Gastroesophageal sphincter (tissue), 4 donors: ENCODE measurements around the gene TSPYL2. TPM values are rescaled to one million over a fixed set of nuclear protein-coding genes. Genes with fewer than 3 reads are reported as not detected.

Source experiments
- ATAC-seq: fragments of 150-250 bp; one replicate; pipeline ENCODE4 v1.9.1; 2016; ENCODE audit warnings: mild to moderate bottlenecking, moderate library complexity
- H3K27ac ChIP-seq, 4 donors: fragments of 200-600 bp; sonication (generic) in 3 of 4; 1 replicate in 3 of 4; 2 replicates in 1 of 4; pipeline ENCODE4 v1.5.1; 2016 to 2019
- H3K27me3 ChIP-seq: fragments of 200-600 bp; sonication (generic); one replicate; pipeline ENCODE4 v1.5.1; 2019
- H3K36me3 ChIP-seq, 2 donors: fragments of 200-600 bp; sonication (generic); one replicate each; pipeline ENCODE4 v1.5.1; 2019; ENCODE audit warnings: control low read depth in 1 of 2
- H3K4me1 ChIP-seq, 3 donors: fragments of 200-600 bp; sonication (generic); 1 replicate in 2 of 3; 2 replicates in 1 of 3; pipeline ENCODE4 v1.5.1; 2016 to 2019; ENCODE audit warnings: control low read depth in 2 of 3
- H3K4me3 ChIP-seq, 2 donors: fragments of 200-600 bp; sonication (generic); one replicate each; pipeline ENCODE4 v1.5.1; 2019; ENCODE audit warnings: mild to moderate bottlenecking in 1 of 2, moderate library complexity in 1 of 2
- H3K9me3 ChIP-seq, 3 donors: fragments of 200-600 bp; sonication (generic); one replicate each; pipeline ENCODE4 v1.5.1; 2017 to 2019; ENCODE audit warnings: control low read depth in 2 of 3
- EP300 ChIP-seq: sonication (generic); formaldehyde crosslinking; IDR thresholded peaks from one replicate; pipeline ENCODE4 v1.6.1; 2017; ENCODE audit warnings: antibody characterized with exemption, mild to moderate bottlenecking
- POLR2A ChIP-seq, 2 donors: fragments of 450-650 bp; IDR thresholded peaks; one replicate each; pipeline ENCODE4 v1.6.1; 2017; ENCODE audit warnings: antibody characterized with exemption in 2 of 2, mild to moderate bottlenecking in 2 of 2, moderate library complexity in 1 of 2
- POLR2AphosphoS5 ChIP-seq: sonication (generic); formaldehyde crosslinking; IDR thresholded peaks from one replicate; pipeline ENCODE4 v1.6.1; 2017; ENCODE audit warnings: antibody characterized with exemption
- WGBS, 2 donors: methylation state at CpG; one replicate each; pipeline ENCODE4 v1.1.5; 2018; ENCODE audit warnings: low coverage in 1 of 2; 5-methylcytosine and 5-hydroxymethylcytosine counted together
- total RNA-seq, 4 donors: library from RNA; depleted of rRNA; stranded (reverse); fragments of >200 nt; gene quantifications; one replicate each; pipeline ENCODE4 v1.1.0, GENCODE V29; 2016
- TF ChIP-seq, protein P1 (sequence below), 4 experiments: fragments of 200-600 bp in 2 of 4; fragments of 450-650 bp in 2 of 4; sonication (generic) in 1 of 4; IDR thresholded peaks; one replicate each; pipeline ENCODE4 v1.5.1; 2017 to 2019; ENCODE audit warnings: antibody characterized with exemption in 4 of 4, mild to moderate bottlenecking in 2 of 4, moderate library complexity in 2 of 4

TSPYL2 gene
- total RNA-seq, 4 donors from 2014 or later: 40.5 to 156 (median 89.8) TPM

DNA sequence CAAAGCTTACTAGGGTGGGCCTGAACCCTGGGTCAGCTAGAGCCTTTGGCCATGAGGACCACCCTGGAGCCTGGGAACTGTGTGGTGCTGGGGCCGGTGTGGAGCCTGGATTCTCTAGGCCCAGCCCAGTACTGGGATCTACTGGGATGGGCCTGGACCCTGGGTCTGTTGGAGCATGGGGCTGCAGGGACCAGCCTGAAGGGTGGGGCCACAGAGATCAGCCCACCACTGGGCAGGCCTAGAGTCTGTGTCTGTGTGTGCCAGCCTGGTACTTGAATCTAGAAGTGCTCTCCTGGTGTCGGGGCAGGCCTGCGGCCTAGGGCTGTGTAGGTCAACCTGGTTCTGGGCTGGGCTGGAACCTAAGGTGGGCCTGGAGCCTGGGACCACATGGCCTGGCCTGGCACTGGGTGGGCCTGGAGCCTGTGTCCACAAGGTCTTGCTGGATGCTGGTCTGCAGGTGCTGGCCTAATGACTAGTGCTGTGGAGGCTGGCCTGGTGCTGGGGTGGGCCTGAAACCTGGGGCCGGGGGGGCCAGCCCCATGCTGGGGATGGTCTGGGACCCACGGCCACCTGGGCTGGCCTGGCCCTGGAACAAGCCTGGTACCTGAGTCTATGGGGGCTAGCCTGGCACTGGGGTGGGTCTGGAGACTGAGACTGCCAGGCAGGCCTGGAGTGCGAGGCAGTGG lies 32.8 kb downstream of the TSPYL2 start:
- Histone ChIP-seq H3K9me3 (no peaks in the 10 kb centered on the region), H3K4me3 (no peak overlapping the region), H3K27ac (peak overlapping the region in 3 of 4 donors; percentile 7 to 68 (median 67)), H3K36me3 (peaks cover 0 to 7% of the 10 kb centered on the region in 2 donors), H3K27me3 (no peaks in the 10 kb centered on the region), H3K4me1 (peaks cover 0 to 13% (median 0%) of the 10 kb centered on the region in 3 donors)
- no peak for ATAC-seq
- no CpG with 5 or more reads among the region's 6 CpGs for WGBS, 2 donors
- no peak for TF ChIP-seq EP300
- no peak for TF ChIP-seq POLR2AphosphoS5
- TF ChIP-seq, protein P1, sequence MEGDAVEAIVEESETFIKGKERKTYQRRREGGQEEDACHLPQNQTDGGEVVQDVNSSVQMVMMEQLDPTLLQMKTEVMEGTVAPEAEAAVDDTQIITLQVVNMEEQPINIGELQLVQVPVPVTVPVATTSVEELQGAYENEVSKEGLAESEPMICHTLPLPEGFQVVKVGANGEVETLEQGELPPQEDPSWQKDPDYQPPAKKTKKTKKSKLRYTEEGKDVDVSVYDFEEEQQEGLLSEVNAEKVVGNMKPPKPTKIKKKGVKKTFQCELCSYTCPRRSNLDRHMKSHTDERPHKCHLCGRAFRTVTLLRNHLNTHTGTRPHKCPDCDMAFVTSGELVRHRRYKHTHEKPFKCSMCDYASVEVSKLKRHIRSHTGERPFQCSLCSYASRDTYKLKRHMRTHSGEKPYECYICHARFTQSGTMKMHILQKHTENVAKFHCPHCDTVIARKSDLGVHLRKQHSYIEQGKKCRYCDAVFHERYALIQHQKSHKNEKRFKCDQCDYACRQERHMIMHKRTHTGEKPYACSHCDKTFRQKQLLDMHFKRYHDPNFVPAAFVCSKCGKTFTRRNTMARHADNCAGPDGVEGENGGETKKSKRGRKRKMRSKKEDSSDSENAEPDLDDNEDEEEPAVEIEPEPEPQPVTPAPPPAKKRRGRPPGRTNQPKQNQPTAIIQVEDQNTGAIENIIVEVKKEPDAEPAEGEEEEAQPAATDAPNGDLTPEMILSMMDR (IDR thresholded peaks at IDR 0.05): no peak
- no peak for TF ChIP-seq POLR2A (IDR thresholded peaks at IDR 0.05)

DNA sequence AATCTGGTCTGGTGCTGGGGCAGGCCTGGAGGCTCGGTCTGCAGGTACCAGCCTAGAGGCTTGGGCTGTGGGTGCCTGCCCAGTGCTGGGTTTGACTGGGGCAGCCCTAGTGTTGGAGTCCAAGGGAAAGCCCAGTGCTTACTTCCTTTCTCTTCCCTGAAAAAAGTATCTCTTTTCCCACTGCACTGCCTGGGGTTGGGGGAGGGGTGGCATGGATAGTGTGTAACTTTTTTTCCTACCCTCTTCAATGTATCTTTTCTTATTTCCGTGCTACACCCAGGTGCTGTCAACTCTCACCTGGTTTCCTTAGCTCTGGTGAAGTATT lies 33.3 kb downstream of the TSPYL2 start:
- 83% methylated on average over 1 of the region's 2 CpGs; no CpG with 5 or more reads in 1 of the 2 donors for WGBS, 2 donors
- Histone ChIP-seq H3K9me3 (no peaks in the 10 kb centered on the region), H3K27me3 (no peaks in the 10 kb centered on the region), H3K36me3 (peaks cover 0 to 7% of the 10 kb centered on the region in 2 donors), H3K27ac (peak overlapping the region in 3 of 4 donors; percentile 7 to 68 (median 67)), H3K4me3 (no peak overlapping the region), H3K4me1 (peaks cover 0 to 13% (median 0%) of the 10 kb centered on the region in 3 donors)
- ATAC-seq: no peak
- TF ChIP-seq EP300 (no peak), POLR2A (IDR thresholded peaks at IDR 0.05) (no peak), POLR2AphosphoS5 (no peak)
- TF ChIP-seq, protein P1 (IDR thresholded peaks at IDR 0.05): no peak

DNA sequence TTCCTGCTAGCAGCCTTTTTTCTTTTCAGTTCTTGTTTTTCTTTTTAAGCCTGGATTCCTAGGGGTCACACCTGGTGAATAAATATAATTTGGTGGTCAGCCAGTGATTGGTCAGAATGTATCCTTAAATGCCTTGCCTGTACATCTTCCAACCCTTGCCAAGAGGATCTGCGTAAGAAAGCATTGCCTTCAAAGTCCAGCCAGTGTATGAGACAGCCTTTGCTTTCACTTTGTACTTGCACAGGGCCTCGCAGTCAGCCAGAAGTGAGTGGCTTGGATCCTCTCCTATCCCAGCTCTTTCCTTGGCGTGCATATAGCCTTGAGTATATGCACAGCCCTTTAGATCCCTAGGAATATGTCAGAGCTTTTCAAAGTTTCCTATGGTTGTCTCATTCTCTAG lies 33.9 kb downstream of the TSPYL2 start:
- no peaks in the 10 kb centered on the region for H3K9me3 ChIP-seq
- peak; percentile 79 for ATAC-seq
- peak overlapping the region; percentile 29 to 68 (median 63) for H3K27ac ChIP-seq
- H3K27me3 ChIP-seq: no peaks in the 10 kb centered on the region
- H3K36me3 ChIP-seq: peaks cover 0 to 7% of the 10 kb centered on the region in 2 donors
- WGBS, 2 donors: 20% methylated on average over 1 of the region's 3 CpGs; no CpG with 5 or more reads in 1 of the 2 donors
- TF ChIP-seq POLR2AphosphoS5 (peak; percentile 23), POLR2A (IDR thresholded peaks at IDR 0.05) (no peak), EP300 (no peak)
- TF ChIP-seq, protein P1 (IDR thresholded peaks at IDR 0.05): no peak
- H3K4me1 ChIP-seq: peaks cover 0 to 13% (median 0%) of the 10 kb centered on the region in 3 donors
- peak overlapping the region in 1 of 2 donors; percentile 23 for H3K4me3 ChIP-seq

DNA sequence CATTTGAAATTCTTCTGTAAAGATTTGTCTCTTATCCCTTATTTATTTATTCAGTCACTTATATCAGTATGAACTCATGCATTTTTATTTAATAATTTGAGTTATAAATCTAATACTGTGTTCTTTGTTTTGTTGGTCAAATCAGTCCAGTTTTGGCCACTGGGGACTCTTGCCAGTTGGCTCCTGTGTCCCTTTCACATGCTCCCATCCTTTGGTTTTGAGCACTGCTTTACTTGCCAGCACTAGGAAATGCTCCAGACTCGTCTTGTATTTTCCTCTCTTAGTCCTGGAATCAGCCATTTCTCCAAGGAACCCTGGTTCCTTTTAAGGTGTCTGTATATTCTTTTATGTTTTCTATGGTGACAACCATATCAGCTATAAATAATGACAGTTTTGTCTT lies 39.8 kb downstream of the TSPYL2 start:
- no peak for TF ChIP-seq POLR2A (IDR thresholded peaks at IDR 0.05)
- TF ChIP-seq POLR2AphosphoS5: no peak
- TF ChIP-seq EP300: no peak
- TF ChIP-seq, protein P1 (IDR thresholded peaks at IDR 0.05): no peak
- no peaks in the 10 kb centered on the region for H3K27me3 ChIP-seq
- WGBS, 2 donors: 0 to 22% methylated on average over 1 of the region's 1 CpG
- H3K36me3 ChIP-seq: no peaks in the 10 kb centered on the region
- H3K4me1 ChIP-seq: no peaks in the 10 kb centered on the region
- no peak for ATAC-seq
- no peak overlapping the region for H3K4me3 ChIP-seq
- H3K9me3 ChIP-seq: no peaks in the 10 kb centered on the region
- no peak overlapping the region for H3K27ac ChIP-seq

DNA sequence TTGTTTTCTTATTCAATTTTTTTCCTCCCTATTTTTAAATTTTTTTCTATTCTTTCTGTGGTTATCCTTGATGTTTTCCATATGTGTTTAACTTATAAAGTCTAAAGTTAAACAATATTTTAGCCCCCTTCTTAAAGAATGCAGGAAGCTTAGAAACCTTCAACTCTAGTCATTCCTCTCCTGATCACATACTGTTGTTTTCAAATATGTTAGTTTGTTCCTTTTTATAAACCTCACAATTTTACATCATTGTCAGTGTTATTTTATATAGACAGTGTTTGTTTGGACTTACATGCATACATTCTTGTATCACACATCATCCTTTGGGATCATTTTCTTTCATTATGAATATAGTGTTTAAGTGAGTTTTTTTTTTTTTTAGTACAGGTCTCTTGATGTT lies 43.3 kb downstream of the TSPYL2 start:
- H3K36me3 ChIP-seq: no peaks in the 10 kb centered on the region
- no peaks in the 10 kb centered on the region for H3K27me3 ChIP-seq
- no peak for ATAC-seq
- no peak overlapping the region for H3K4me3 ChIP-seq
- TF ChIP-seq EP300: no peak
- TF ChIP-seq POLR2A (IDR thresholded peaks at IDR 0.05): no peak
- TF ChIP-seq, protein P1 (IDR thresholded peaks at IDR 0.05): no peak
- no peak for TF ChIP-seq POLR2AphosphoS5
- H3K4me1 ChIP-seq: no peaks in the 10 kb centered on the region
- no peaks in the 10 kb centered on the region for H3K9me3 ChIP-seq
- no peak overlapping the region for H3K27ac ChIP-seq
